Smooth muscle cell (in vitro differentiated cells): Measurements from ENCODE around the gene FBXO40. TPM values are rescaled to one million over a fixed set of nuclear protein-coding genes. Genes with fewer than 3 reads are reported as not detected.
A peak's percentile ranks its signal among the peaks of the same experiment; 100 is the strongest.

Source experiments
- DNase-seq: peaks from one replicate; lab custom pipeline; 2025; ENCODE audit not compliant: unreplicated experiment; lab: John Stamatoyannopoulos, UW
- H2AFZ ChIP-seq: fragments of 200-600 bp; sonication (generic); 2 replicates; pipeline ENCODE4 v1.6.0; 2016; ENCODE audit warnings: antibody characterized with exemption, low read depth, mild to moderate bottlenecking
- H3F3A ChIP-seq: fragments of 200-600 bp; sonication (generic); 2 replicates; pipeline ENCODE4 v1.6.0; 2017; ENCODE audit warnings: antibody characterized with exemption, low read depth
- H3K27ac ChIP-seq: fragments of 200-600 bp; sonication (generic); 2 replicates; pipeline ENCODE4 v1.5.1; 2016; ENCODE audit warnings: low read depth, mild to moderate bottlenecking
- H3K27me3 ChIP-seq: fragments of 200-600 bp; sonication (generic); 2 replicates; pipeline ENCODE4 v1.6.1; 2016; ENCODE audit warnings: low read depth, mild to moderate bottlenecking
- H3K36me3 ChIP-seq: fragments of 200-600 bp; sonication (generic); 2 replicates; pipeline ENCODE4 v1.5.1; 2016; ENCODE audit warnings: low read depth
- H3K4me1 ChIP-seq: fragments of 200-600 bp; sonication (generic); 2 replicates; pipeline ENCODE4 v1.5.1; 2016; ENCODE audit warnings: low read depth
- H3K4me2 ChIP-seq: fragments of 200-600 bp; sonication (generic); 2 replicates; pipeline ENCODE4 v1.6.0; 2016; ENCODE audit warnings: mild to moderate bottlenecking
- H3K4me3 ChIP-seq: fragments of 200-600 bp; sonication (generic); 2 replicates; pipeline ENCODE4 v1.5.1; 2016; ENCODE audit warnings: mild to moderate bottlenecking
- H3K79me2 ChIP-seq: fragments of 200-600 bp; sonication (generic); 2 replicates; pipeline ENCODE4 v1.6.0; 2016; ENCODE audit warnings: low read depth, mild to moderate bottlenecking
- H3K9ac ChIP-seq: fragments of 200-600 bp; sonication (generic); 2 replicates; pipeline ENCODE4 v1.6.0; 2016; ENCODE audit warnings: low read depth
- H3K9me3 ChIP-seq: fragments of 200-600 bp; sonication (generic); replicated peaks from 2 replicates; pipeline ENCODE4 v1.5.1; 2016; ENCODE audit warnings: low read depth
- H4K20me1 ChIP-seq: fragments of 200-600 bp; sonication (generic); 2 replicates; pipeline ENCODE4 v1.6.0; 2016; ENCODE audit warnings: low read depth
- CTCF ChIP-seq: fragments of 200-600 bp; sonication (generic); IDR thresholded peaks from 2 replicates; pipeline ENCODE4 v1.5.1; 2017; ENCODE audit warnings: borderline replicate concordance, mild to moderate bottlenecking, antibody characterized with exemption; ENCODE audit not compliant: insufficient read depth, poor library complexity, severe bottlenecking
- WGBS: methylation state at CpG from one replicate; pipeline ENCODE4 v1.1.7; 2016; ENCODE audit warnings: low lambda C conversion rate; 5-methylcytosine and 5-hydroxymethylcytosine counted together
- polyA plus RNA-seq: library from polyadenylated mRNA; unstranded; fragments of >200 nt; fragmentation: Nextera tagmentation; extraction: Ambion mirVana; gene quantifications from 2 replicates; pipeline ENCODE4 v1.2.1, GENCODE V29; 2016
- total RNA-seq: library from RNA; depleted of rRNA; stranded (reverse); fragments of >200 nt; gene quantifications from 2 replicates; pipeline ENCODE4 v1.2.3, GENCODE V29; 2014

FBXO40 gene
- total and polyA plus RNA-seq, 2 experiments from 2014 or later: not detected

- Histone ChIP-seq H3K9me3 (no peaks in the 10 kb centered on the region), H3K27ac (no peak overlapping the region), H3K27me3 (no peaks in the 10 kb centered on the region), H3K36me3 (no peaks in the 10 kb centered on the region), H3K9ac (no peak overlapping the region), H3K4me2 (no peak overlapping the region), H4K20me1 (no peaks in the 10 kb centered on the region), H3F3A (no peaks in the 10 kb centered on the region), H2AFZ (peak overlapping the region; percentile 90), H3K4me1 (no peaks in the 10 kb centered on the region), H3K79me2 (no peaks in the 10 kb centered on the region), H3K4me3 (no peak overlapping the region)
- no peak for TF ChIP-seq CTCF
- WGBS: 61% methylated on average over 4 of the region's 4 CpGs
- no peak for DNase-seq
These were observed 40.8 kb upstream of the FBXO40 start for GRCh38 chr3:121552379-121552778.

- Histone ChIP-seq H3K4me3 (no peak overlapping the region), H3K9me3 (no peaks in the 10 kb centered on the region), H4K20me1 (no peaks in the 10 kb centered on the region), H3K4me1 (no peaks in the 10 kb centered on the region), H3K27ac (no peak overlapping the region), H3K27me3 (no peaks in the 10 kb centered on the region), H3K9ac (no peak overlapping the region), H3K79me2 (no peaks in the 10 kb centered on the region), H3K36me3 (no peaks in the 10 kb centered on the region), H3K4me2 (no peak overlapping the region), H2AFZ (peak overlapping the region; percentile 90), H3F3A (no peaks in the 10 kb centered on the region)
- DNase-seq: no peak
- WGBS: 85% methylated on average over 3 of the region's 3 CpGs
- no peak for TF ChIP-seq CTCF
These were observed 40.4 kb upstream of the FBXO40 start for GRCh38 chr3:121552797-121553196.

GRCh38 chr3:121557426-121557934 lies 35.7 kb upstream of the FBXO40 start:
- Histone ChIP-seq H3K36me3 (no peaks in the 10 kb centered on the region), H3K27ac (no peak overlapping the region), H3F3A (no peaks in the 10 kb centered on the region), H3K4me1 (no peaks in the 10 kb centered on the region), H2AFZ (no peak overlapping the region), H3K79me2 (no peaks in the 10 kb centered on the region), H3K4me2 (no peak overlapping the region), H3K4me3 (no peak overlapping the region), H3K9me3 (no peaks in the 10 kb centered on the region), H4K20me1 (no peaks in the 10 kb centered on the region), H3K27me3 (no peaks in the 10 kb centered on the region), H3K9ac (no peak overlapping the region)
- no peak for DNase-seq
- 93% methylated on average over 5 of the region's 5 CpGs for WGBS
- TF ChIP-seq CTCF: no peak

GRCh38 chr3:121562148-121562547 lies 31.0 kb upstream of the FBXO40 start:
- H3K27me3 ChIP-seq: no peaks in the 10 kb centered on the region
- TF ChIP-seq CTCF: no peak
- H3K9ac ChIP-seq: no peak overlapping the region
- H3K36me3 ChIP-seq: no peaks in the 10 kb centered on the region
- H2AFZ ChIP-seq: no peak overlapping the region
- H4K20me1 ChIP-seq: no peaks in the 10 kb centered on the region
- DNase-seq: no peak
- no peak overlapping the region for H3K4me2 ChIP-seq
- no peaks in the 10 kb centered on the region for H3K4me1 ChIP-seq
- no peaks in the 10 kb centered on the region for H3F3A ChIP-seq
- H3K9me3 ChIP-seq: no peaks in the 10 kb centered on the region
- H3K27ac ChIP-seq: no peak overlapping the region
- H3K4me3 ChIP-seq: no peak overlapping the region
- no peaks in the 10 kb centered on the region for H3K79me2 ChIP-seq
